SK-N-SH (cell line): ENCODE data around the gene TCEA3. TPM values are rescaled to one million over a fixed set of nuclear protein-coding genes. Genes with fewer than 3 reads are reported as not detected.
A peak's percentile ranks its signal among the peaks of the same experiment; 100 is the strongest.
"Not testable (repeated sequence)": the region's sequence is repeated elsewhere in the genome, so short reads cannot be mapped to it uniquely, and the experiment has no call there.

ENCODE experiments used
- CTCF ChIA-PET: fragments of 300-600, 350-600 bp; formaldehyde crosslinking; extraction: SDS; loops from one replicate; lab custom pipeline; 2021; lab: Yijun Ruan, JAX
- POLR2A ChIA-PET: fragments of 350-600 bp; sonication (Branson Sonifier 250); formaldehyde crosslinking; extraction: SDS; loops from one replicate; lab custom pipeline; 2020; ENCODE audit warnings: antibody characterized with exemption, inconsistent platforms; lab: Yijun Ruan, JAX
- DNase-seq: peaks from one replicate; pipeline ENCODE4 v3.0.0; 2012
- H2AFZ ChIP-seq: fragments of 200-600 bp; sonication (generic); 2 replicates; pipeline ENCODE4 v1.8.1; 2016; ENCODE audit warnings: antibody characterized with exemption, mild to moderate bottlenecking, low read depth
- H3F3A ChIP-seq: fragments of 200-600 bp; sonication (generic); replicated peaks from 2 replicates; pipeline ENCODE3; 2016; ENCODE audit warnings: antibody characterized with exemption, mild to moderate bottlenecking; ENCODE audit not compliant: insufficient read depth
- H3K27ac ChIP-seq, 2 experiments: fragments of 200-500 bp in 1 of 2; fragments of 200-600 bp in 1 of 2; sonication (Bioruptor generic) in 1 of 2; sonication (generic), shearing (Covaris generic) in 1 of 2; 2 replicates each; pipeline versions ENCODE4 v1.5.1 to v1.6.1; 2014 to 2016; ENCODE audit warnings: low read depth in 2 of 2, inconsistent platforms in 1 of 2, low read length in 1 of 2, mild to moderate bottlenecking in 1 of 2, mixed read lengths in 1 of 2
- H3K27me3 ChIP-seq: fragments of 200-600 bp; sonication (generic), shearing (Covaris generic); 2 replicates; pipeline ENCODE4 v1.6.1; 2016; ENCODE audit warnings: mixed run types; ENCODE audit not compliant: insufficient read depth
- H3K36me3 ChIP-seq, 2 experiments: fragments of 200-500 bp in 1 of 2; fragments of 200-600 bp in 1 of 2; sonication (Bioruptor generic) in 1 of 2; sonication (generic) in 1 of 2; replicated peaks in 1 of 2; 2 replicates each; pipeline versions ENCODE3 to v1.5.1; 2014 to 2016; ENCODE audit warnings: low read length in 1 of 2, mild to moderate bottlenecking in 1 of 2; ENCODE audit not compliant: insufficient read depth in 2 of 2, control insufficient read depth in 1 of 2
- H3K4me1 ChIP-seq, 2 experiments: fragments of 200-500 bp in 1 of 2; fragments of 200-600 bp in 1 of 2; sonication (Bioruptor generic) in 1 of 2; sonication (generic), shearing (Covaris generic) in 1 of 2; 2 replicates each; pipeline versions ENCODE4 v1.5.1 to v1.6.1; 2014 to 2016; ENCODE audit warnings: low read depth in 1 of 2, low read length in 1 of 2, mixed run types in 1 of 2; ENCODE audit not compliant: insufficient read depth in 2 of 2, control insufficient read depth in 1 of 2
- H3K4me2 ChIP-seq: fragments of 200-600 bp; sonication (generic), shearing (Covaris generic); 2 replicates; pipeline ENCODE4 v1.6.1; 2017; ENCODE audit warnings: mixed run types
- H3K4me3 ChIP-seq, 2 experiments: fragments of 200-500 bp in 1 of 2; fragments of 200-600 bp in 1 of 2; sonication (Bioruptor generic) in 1 of 2; sonication (generic), shearing (Covaris generic) in 1 of 2; 2 replicates each; pipeline versions ENCODE4 v1.5.1 to v1.8.1; 2014 to 2016; ENCODE audit warnings: low read depth in 2 of 2, inconsistent platforms in 1 of 2, low read length in 1 of 2, mild to moderate bottlenecking in 1 of 2, mixed read lengths in 1 of 2, moderate library complexity in 1 of 2
- H3K79me2 ChIP-seq: fragments of 200-600 bp; sonication (generic); 2 replicates; pipeline ENCODE4 v1.8.1; 2017; ENCODE audit warnings: mild to moderate bottlenecking; ENCODE audit not compliant: insufficient read depth
- H3K9ac ChIP-seq: fragments of 200-600 bp; sonication (generic); 2 replicates; pipeline ENCODE4 v1.6.1; 2017; ENCODE audit warnings: mixed run types
- H3K9me2 ChIP-seq: fragments of 200-600 bp; sonication (generic); 2 replicates; pipeline ENCODE4 v1.6.1; 2017; ENCODE audit warnings: mixed run types
- H3K9me3 ChIP-seq: fragments of 200-600 bp; sonication (generic); 2 replicates; pipeline ENCODE4 v1.6.1; 2017; ENCODE audit warnings: mixed run types, mild to moderate bottlenecking, moderate library complexity
- H4K20me1 ChIP-seq: fragments of 200-600 bp; sonication (generic); 2 replicates; pipeline ENCODE4 v1.6.1; 2017; ENCODE audit warnings: mild to moderate bottlenecking, mixed run types; ENCODE audit not compliant: insufficient read depth
- FOSL2 ChIP-seq: IDR thresholded peaks from 2 replicates; pipeline ENCODE4 v1.4.0; 2012; ENCODE audit warnings: low read depth, mild to moderate bottlenecking, moderate library complexity, borderline replicate concordance
- GABPA ChIP-seq: IDR thresholded peaks from 2 replicates; pipeline ENCODE4 v1.4.0; 2012; ENCODE audit warnings: low read depth, mild to moderate bottlenecking
- JUND ChIP-seq: IDR thresholded peaks from 2 replicates; pipeline ENCODE4 v1.4.0; 2012
- MAX ChIP-seq: IDR thresholded peaks from 2 replicates; pipeline ENCODE4 v1.4.0; 2012; ENCODE audit warnings: low read depth
- NFIC ChIP-seq: IDR thresholded peaks from 2 replicates; pipeline ENCODE4 v1.4.0; 2012; ENCODE audit warnings: borderline replicate concordance
- RXRA ChIP-seq: IDR thresholded peaks from 2 replicates; pipeline ENCODE4 v1.4.0; 2012; ENCODE audit warnings: low read depth, mild to moderate bottlenecking, borderline replicate concordance
- TCF12 ChIP-seq: IDR thresholded peaks from 2 replicates; pipeline ENCODE4 v1.4.0; 2012
- USF1 ChIP-seq: IDR thresholded peaks from 2 replicates; pipeline ENCODE4 v1.4.0; 2012; ENCODE audit warnings: low read depth, borderline replicate concordance
- WGBS: methylation state at CpG from one replicate; pipeline ENCODE4 v1.1.6; 2017; ENCODE audit warnings: low lambda C conversion rate; 5-methylcytosine and 5-hydroxymethylcytosine counted together
- polyA plus RNA-seq, 3 experiments: library from polyadenylated mRNA; depleted of rRNA; stranded (reverse); fragments of >200 nt; gene quantifications; 2 replicates each; pipeline ENCODE4 v1.2.3, GENCODE V29; 2012

The TCEA3 gene
- polyA plus RNA-seq, 1 of the 3 experiments (the other 2 are of a cell fraction) = 1.1 TPM

DNA sequence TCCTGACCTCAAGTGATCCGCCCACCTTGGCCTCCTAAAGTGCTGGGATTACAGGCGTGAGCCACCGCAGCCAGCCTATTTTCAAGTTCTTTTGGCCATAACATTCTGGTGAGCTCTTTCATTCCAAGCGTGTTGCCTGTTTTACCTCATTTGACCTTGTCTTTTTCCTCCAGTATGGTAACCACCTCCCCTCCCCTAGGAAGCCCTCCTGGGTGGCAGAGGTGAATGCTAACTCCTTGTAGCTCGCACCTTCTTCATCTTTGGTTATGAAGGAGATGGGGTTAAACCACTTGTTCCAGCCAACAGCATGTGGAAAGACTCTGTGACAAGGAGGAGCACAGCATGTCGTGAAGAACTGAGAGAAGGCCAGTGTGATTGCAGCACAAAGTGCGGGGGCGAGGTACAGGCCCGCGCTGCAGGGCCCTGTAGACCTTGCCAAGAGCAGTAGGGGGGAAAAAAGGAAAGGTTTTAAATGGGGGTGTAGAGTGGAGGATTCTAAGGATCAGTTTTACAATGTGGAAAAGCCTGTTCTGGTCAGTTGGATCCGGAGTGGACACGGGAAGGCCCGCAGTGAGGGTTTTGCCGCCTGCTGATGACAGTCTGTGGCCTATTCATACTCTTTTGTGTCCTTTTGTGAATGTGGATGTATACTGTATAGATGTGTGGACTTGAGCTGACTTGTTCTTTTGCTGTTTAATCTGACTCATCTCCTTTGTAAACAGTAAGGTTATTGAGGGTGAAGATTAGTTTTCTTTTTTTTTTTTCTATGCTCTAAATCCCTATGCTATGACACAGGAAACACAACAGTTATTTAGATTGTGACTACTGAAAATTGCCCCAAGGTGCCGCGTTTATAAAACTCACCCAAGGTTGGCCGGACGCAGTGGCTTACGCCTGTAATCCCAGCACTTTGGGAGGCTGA, 47.4 kb downstream of the TCEA3 start:
- CTCF ChIA-PET = interaction anchor here (2.1 kb wide), 1 partner anchor 27 kb away, joined by 8 read pairs; no protein-coding TSS in a partner anchor
- H3K79me2 ChIP-seq = no peaks in the 10 kb centered on the region; the same call in 1 of the 2 replicates
- H2AFZ ChIP-seq = no peak overlapping the region

DNA sequence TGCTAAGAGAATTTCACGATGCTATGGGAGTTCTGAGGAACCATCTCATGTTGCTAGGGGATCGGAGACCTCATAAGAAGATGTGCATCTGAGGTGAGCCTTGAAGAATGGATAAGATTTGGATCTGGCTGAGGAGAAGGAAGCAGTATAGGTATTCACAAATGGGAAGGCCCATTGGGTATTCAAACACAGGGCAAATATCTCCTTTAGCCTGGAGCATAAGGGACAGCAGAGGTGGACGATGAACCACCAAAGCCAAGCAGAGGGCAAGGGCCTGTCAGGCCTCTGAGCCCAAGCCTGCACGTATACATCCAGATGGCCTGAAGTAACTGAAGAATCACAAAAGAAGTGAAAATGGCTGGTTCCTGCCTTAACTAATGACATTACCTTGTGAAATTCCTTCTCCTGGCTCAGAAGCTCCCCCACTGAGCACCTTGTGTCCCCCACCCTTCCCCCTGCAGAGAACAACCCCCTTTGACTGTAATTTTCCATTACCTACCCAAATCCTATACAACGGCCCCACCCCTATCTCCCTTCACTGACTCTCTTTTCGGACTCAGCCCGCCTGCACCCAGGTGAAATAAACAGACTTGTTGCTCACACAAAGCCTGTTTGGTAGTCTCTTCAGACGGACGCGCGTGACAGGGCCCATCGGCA, 50.3 kb downstream of the TCEA3 start:
- CTCF ChIA-PET = interaction anchor here (2.3 kb wide), 1 partner anchor 30 kb away, joined by 11 read pairs; no protein-coding TSS in a partner anchor

More for the DNA sequence above, 47.4 kb downstream of the TCEA3 start:
- H3K9ac ChIP-seq = peak overlapping the region; percentile 38
- H3K9me2 ChIP-seq = no peaks in the 10 kb centered on the region
- POLR2A ChIA-PET = no interaction called here
- H3K4me1 ChIP-seq = peaks cover under 1 to 13% of the 10 kb centered on the region in 2 experiments; a peak in 3 of 4 replicates
- peaks cover 15% of the 10 kb centered on the region for H3F3A ChIP-seq
- H3K4me3 ChIP-seq = no peak overlapping the region
- no peaks in the 10 kb centered on the region for H3K27me3 ChIP-seq
- H4K20me1 ChIP-seq = no peaks in the 10 kb centered on the region
- H3K9me3 ChIP-seq = no peaks in the 10 kb centered on the region
- TF ChIP-seq GABPA = no peak
- no peak for TF ChIP-seq NFIC
- TF ChIP-seq RXRA = peak; percentile 63; the same call in 1 of the 2 replicates
- 0 out of 2 replicates have a peak, but pooled peaks have one; percentile 8 for TF ChIP-seq TCF12
- TF ChIP-seq FOSL2 = peak; percentile 63; the same call in 1 of the 2 replicates
- TF ChIP-seq MAX = 0 out of 2 replicates have a peak, but pooled peaks have one; percentile 26
- no peak for TF ChIP-seq USF1
- peak; percentile 49; the same call in 1 of the 2 replicates for TF ChIP-seq JUND
- no peaks in the 10 kb centered on the region for H3K36me3 ChIP-seq
- H3K27ac ChIP-seq = peak overlapping the region; percentile 28 to 64; a peak in 2 of 4 replicates
- peak overlapping the region; percentile 34; the same call in 1 of the 2 replicates for H3K4me2 ChIP-seq
- 78% methylated on average over 19 of the region's 19 CpGs for WGBS
- no peak for DNase-seq

More for the DNA sequence above, 50.3 kb downstream of the TCEA3 start:
- H3K36me3 ChIP-seq, H3K9ac ChIP-seq, H3K9me2 ChIP-seq, DNase-seq, H2AFZ ChIP-seq, H3K4me3 ChIP-seq, H3K4me2 ChIP-seq, H3K9me3 ChIP-seq, POLR2A ChIA-PET, H3K27me3 ChIP-seq, H4K20me1 ChIP-seq, H3K27ac ChIP-seq: not testable (repeated sequence)
- Histone ChIP-seq H3K79me2 (peaks cover 26% of the 10 kb centered on the region), H3F3A (peaks cover 23% of the 10 kb centered on the region), H3K4me1 (peaks cover 21 to 28% of the 10 kb centered on the region in 2 experiments)
- WGBS = 97% methylated on average over 11 of the region's 12 CpGs
